ENCODE measurements around the gene SATB2.

SATB2 gene

DNA sequence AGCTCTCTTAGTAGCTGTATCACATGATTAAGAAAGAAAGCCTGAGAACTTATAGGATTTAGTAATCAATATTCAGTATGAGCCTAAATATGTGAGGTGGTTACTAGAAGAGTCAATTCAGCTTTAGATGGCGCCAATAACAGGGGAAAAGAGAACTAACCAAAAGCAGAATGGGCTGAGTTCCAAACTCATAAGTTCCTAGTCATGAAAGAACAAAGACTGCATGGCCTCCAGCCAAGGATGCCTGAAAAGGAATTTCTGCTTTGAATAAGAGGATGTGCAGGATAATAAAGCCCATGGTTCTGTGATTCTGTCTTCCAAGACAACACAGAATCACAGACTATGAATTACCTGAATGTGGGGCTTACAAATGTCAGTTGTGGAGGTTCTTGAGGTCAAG is 196.5 kb downstream of the SATB2 start:
- TF ChIP-seq, protein P1, sequence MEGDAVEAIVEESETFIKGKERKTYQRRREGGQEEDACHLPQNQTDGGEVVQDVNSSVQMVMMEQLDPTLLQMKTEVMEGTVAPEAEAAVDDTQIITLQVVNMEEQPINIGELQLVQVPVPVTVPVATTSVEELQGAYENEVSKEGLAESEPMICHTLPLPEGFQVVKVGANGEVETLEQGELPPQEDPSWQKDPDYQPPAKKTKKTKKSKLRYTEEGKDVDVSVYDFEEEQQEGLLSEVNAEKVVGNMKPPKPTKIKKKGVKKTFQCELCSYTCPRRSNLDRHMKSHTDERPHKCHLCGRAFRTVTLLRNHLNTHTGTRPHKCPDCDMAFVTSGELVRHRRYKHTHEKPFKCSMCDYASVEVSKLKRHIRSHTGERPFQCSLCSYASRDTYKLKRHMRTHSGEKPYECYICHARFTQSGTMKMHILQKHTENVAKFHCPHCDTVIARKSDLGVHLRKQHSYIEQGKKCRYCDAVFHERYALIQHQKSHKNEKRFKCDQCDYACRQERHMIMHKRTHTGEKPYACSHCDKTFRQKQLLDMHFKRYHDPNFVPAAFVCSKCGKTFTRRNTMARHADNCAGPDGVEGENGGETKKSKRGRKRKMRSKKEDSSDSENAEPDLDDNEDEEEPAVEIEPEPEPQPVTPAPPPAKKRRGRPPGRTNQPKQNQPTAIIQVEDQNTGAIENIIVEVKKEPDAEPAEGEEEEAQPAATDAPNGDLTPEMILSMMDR (IDR thresholded peaks at IDR 0.05; ENCODE audit: low read depth, low read length) = no peak
- H3K4me3 ChIP-seq (ENCODE audit: low read depth, low read length) = no peak overlapping the region

GRCh38 chr2:199259671-199260070 is 198.1 kb downstream of the SATB2 start:
- H3K4me3 ChIP-seq (ENCODE audit: low read depth, low read length) = no peak overlapping the region
- TF ChIP-seq, protein P1 (IDR thresholded peaks at IDR 0.05; ENCODE audit: low read depth, low read length) = no peak

GRCh38 chr2:199258291-199258690 is 199.4 kb downstream of the SATB2 start:
- TF ChIP-seq, protein P1 (IDR thresholded peaks at IDR 0.05; ENCODE audit: low read depth, low read length) = 0 out of 2 replicates have a peak, but pooled peaks have one; percentile 12
- no peak overlapping the region for H3K4me3 ChIP-seq (ENCODE audit: low read depth, low read length)

GRCh38 chr2:199257261-199258224 is 200.2 kb downstream of the SATB2 start:
- TF ChIP-seq, protein P1 (IDR thresholded peaks at IDR 0.05; ENCODE audit: low read depth, low read length) = no peak

DNA sequence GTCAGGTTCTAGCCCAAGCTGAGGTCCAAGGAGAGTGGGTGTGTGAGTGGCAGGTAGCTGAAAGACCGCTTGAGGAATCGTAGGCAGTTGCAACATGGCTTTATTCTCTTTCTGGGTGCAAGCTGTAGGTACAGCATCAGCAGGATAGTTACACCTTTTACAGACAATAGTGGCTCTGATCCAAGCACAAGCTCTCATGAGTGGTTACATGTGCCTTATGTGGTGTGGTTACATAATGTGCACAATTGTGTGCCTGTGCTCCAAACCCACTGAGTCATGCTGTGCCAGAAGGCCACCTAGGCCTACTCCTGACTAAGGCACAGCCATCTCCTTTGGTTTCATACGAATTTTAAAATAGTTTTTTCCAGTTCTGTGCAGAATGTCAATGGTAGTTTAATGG is 227.6 kb downstream of the SATB2 start:
- no peak overlapping the region for H3K4me3 ChIP-seq (ENCODE audit: low read depth, low read length)
- TF ChIP-seq, protein P1 (IDR thresholded peaks at IDR 0.05; ENCODE audit: low read depth, low read length) = no peak

More at GRCh38 chr2:199257261-199258224, 200.2 kb downstream of the SATB2 start:
- no peak overlapping the region for H3K4me3 ChIP-seq (ENCODE audit: low read depth, low read length)

- TF ChIP-seq, protein P1 (IDR thresholded peaks at IDR 0.05; ENCODE audit: low read depth, low read length) = no peak
- H3K4me3 ChIP-seq (ENCODE audit: low read depth, low read length) = no peak overlapping the region
Measured at GRCh38 chr2:199228887-199229819, 228.6 kb downstream of the SATB2 start.

Measured in WI38 (cell line).